Mesothelial cell of epicardium (in vitro differentiated cells): ENCODE results near the gene SSR1. TPM values are rescaled to one million over a fixed set of nuclear protein-coding genes. Genes with fewer than 3 reads are reported as not detected.
"Not testable (repeated sequence)": the region's sequence is repeated elsewhere in the genome, so short reads cannot be mapped to it uniquely, and the experiment has no call there.

Experiments used
- DNase-seq, 2 experiments: peaks; one replicate each; pipeline ENCODE4 v3.0.0; 2021; ENCODE audit warnings: low spot score in 2 of 2; ENCODE audit not compliant: unreplicated experiment in 2 of 2
- H3K27ac Mint-ChIP-seq: 2 replicates; pipeline ENCODE4 v1.8.0; 2021; ENCODE audit warnings: mixed read lengths
- H3K27me3 Mint-ChIP-seq: 2 replicates; pipeline ENCODE4 v1.8.0; 2021; ENCODE audit warnings: low read depth, mixed read lengths
- H3K36me3 Mint-ChIP-seq: 2 replicates; pipeline ENCODE4 v1.8.0; 2021; ENCODE audit warnings: mixed read lengths
- H3K4me1 Mint-ChIP-seq: 2 replicates; pipeline ENCODE4 v1.8.0; 2021; ENCODE audit warnings: mixed read lengths
- H3K4me3 Mint-ChIP-seq: 2 replicates; pipeline ENCODE4 v1.8.0; 2021; ENCODE audit warnings: mild to moderate bottlenecking, moderate library complexity, mixed read lengths
- H3K9me3 Mint-ChIP-seq: 2 replicates; pipeline ENCODE4 v1.8.0; 2021; ENCODE audit warnings: mixed read lengths
- CTCF ChIP-seq: fragments of 200-600 bp; sonication (generic); IDR thresholded peaks from one replicate; pipeline ENCODE4 v1.5.0; 2021; ENCODE audit warnings: antibody characterized with exemption; ENCODE audit not compliant: unreplicated experiment
- total RNA-seq: library from RNA; stranded (reverse); gene quantifications from 3 replicates; pipeline ENCODE4 v1.2.1, GENCODE V29; 2021

Gene SSR1
- total RNA-seq, 1 donor from 2014 or later, result 115 TPM

- Mint-ChIP-seq H3K4me1 (peaks cover 7% of the 10 kb centered on the region), H3K36me3 (no peaks in the 10 kb centered on the region), H3K9me3 (no peaks in the 10 kb centered on the region), H3K27ac (no peak overlapping the region), H3K27me3 (no peaks in the 10 kb centered on the region), H3K4me3 (no peak overlapping the region)
- DNase-seq, result no peak
- TF ChIP-seq CTCF, result no peak
Measured at GRCh38 chr6:7268816-7269555, 44.0 kb downstream of the SSR1 start.

- no peaks in the 10 kb centered on the region for H3K36me3 Mint-ChIP-seq
- no peaks in the 10 kb centered on the region for H3K27me3 Mint-ChIP-seq
- H3K27ac Mint-ChIP-seq, result no peak overlapping the region
- no peak overlapping the region for H3K4me3 Mint-ChIP-seq
- no peaks in the 10 kb centered on the region for H3K9me3 Mint-ChIP-seq
- peaks cover 7% of the 10 kb centered on the region for H3K4me1 Mint-ChIP-seq
- TF ChIP-seq CTCF, result no peak
- peak in 1 of 2 experiments; percentile 7 for DNase-seq
Measured at GRCh38 chr6:7268362-7268761, 44.6 kb downstream of the SSR1 start.

GRCh38 chr6:7267466-7268091, 45.4 kb downstream of the SSR1 start:
- DNase-seq, result no peak
- Mint-ChIP-seq H3K9me3 (no peaks in the 10 kb centered on the region), H3K27ac (no peak overlapping the region)

GRCh38 chr6:7267071-7267465, 45.9 kb downstream of the SSR1 start:
- no peaks in the 10 kb centered on the region for H3K9me3 Mint-ChIP-seq
- H3K36me3 Mint-ChIP-seq, result no peaks in the 10 kb centered on the region
- no peak overlapping the region for H3K4me3 Mint-ChIP-seq
- no peaks in the 10 kb centered on the region for H3K27me3 Mint-ChIP-seq
- no peak for TF ChIP-seq CTCF
- H3K27ac Mint-ChIP-seq, result no peak overlapping the region
- no peak for DNase-seq
- H3K4me1 Mint-ChIP-seq, result peaks cover 10% of the 10 kb centered on the region

More at GRCh38 chr6:7267466-7268091, 45.4 kb downstream of the SSR1 start:
- Mint-ChIP-seq H3K4me3 (no peak overlapping the region), H3K36me3 (no peaks in the 10 kb centered on the region), H3K27me3 (no peaks in the 10 kb centered on the region), H3K4me1 (peaks cover 7% of the 10 kb centered on the region)
- no peak for TF ChIP-seq CTCF

- not testable (repeated sequence) for H3K27ac Mint-ChIP-seq, H3K4me3 Mint-ChIP-seq, H3K27me3 Mint-ChIP-seq, H3K36me3 Mint-ChIP-seq, DNase-seq, H3K9me3 Mint-ChIP-seq
- peaks cover 23% of the 10 kb centered on the region for H3K4me1 Mint-ChIP-seq
Measured at GRCh38 chr6:7265385-7265726, 47.6 kb downstream of the SSR1 start.

GRCh38 chr6:7264686-7265384, 48.2 kb downstream of the SSR1 start:
- H3K27ac Mint-ChIP-seq, result no peak overlapping the region
- no peak for DNase-seq
- H3K4me3 Mint-ChIP-seq, result no peak overlapping the region
- TF ChIP-seq CTCF, result no peak
- H3K9me3 Mint-ChIP-seq, result no peaks in the 10 kb centered on the region
- H3K36me3 Mint-ChIP-seq, result no peaks in the 10 kb centered on the region
- peaks cover 25% of the 10 kb centered on the region for H3K4me1 Mint-ChIP-seq
- no peaks in the 10 kb centered on the region for H3K27me3 Mint-ChIP-seq
